Measurements from ENCODE around the gene SHOX.

SHOX gene

DNA sequence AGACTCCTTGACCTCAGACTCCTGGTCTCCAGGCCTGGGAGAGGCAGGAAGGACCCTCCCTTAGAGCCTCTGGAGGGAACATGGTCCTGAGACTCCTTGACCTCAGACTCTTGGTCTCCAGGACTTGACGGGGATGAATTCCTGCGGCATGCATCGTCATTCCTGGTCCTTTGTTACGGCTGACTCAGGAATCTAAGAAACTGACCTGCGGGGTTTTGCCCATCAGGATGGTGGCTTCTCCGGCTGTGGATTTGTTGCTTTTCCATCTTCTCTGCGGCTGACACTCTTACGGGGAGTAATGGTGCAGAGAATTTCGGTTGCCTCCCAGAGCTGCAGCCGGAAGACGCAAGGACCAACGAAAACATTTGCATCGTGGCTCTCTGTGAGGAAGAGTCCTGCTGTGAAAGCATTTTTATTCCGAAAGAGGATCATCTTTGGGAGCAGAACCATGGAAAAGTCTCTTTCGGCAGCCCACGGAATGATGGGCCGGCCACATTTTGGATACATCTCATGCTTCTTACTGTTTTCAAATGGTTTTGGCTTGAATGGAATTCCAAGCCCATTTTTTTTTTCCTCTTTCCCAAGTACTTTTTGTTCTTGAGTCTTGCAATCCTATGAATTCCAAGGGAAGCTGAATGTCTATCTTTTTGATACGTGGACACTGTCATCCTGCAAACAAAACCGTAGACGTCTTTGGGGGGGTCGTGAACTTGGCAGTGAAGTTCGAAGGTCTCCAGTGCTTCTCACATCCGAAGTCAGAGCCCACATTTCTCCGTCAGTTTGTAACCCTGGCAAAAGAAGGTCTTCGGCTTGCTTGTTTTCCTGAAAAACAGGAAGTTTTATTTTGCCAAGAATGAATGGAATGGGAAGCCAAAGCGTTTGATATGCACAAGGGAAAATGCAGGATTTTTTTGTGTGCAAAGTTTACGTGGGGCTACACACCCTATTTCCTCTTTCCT is 36.5 kb downstream of the SHOX start:
- no peak for DNase-seq (ENCODE audit: low read depth in 2 of 2)

DNA sequence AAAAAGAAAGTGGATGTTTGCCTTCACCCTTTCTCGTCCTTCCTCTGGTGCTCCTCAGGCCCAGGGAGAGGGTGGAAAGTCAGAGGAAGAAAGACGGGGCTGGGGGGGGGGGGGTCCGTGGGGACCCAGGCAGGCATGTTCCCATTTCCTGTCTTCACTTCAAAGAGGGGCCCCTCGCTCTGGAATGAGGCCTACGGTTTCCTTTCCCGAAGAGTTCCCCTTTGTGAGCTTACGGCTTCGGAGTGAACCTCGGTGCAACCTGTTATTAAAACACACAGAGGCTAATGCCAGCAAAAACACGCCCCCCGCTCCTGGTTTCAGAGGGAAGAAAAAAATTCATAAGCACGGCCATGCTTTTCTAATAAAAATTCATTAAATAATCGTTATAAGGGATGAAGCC is 40.1 kb downstream of the SHOX start:
- no peak for DNase-seq (ENCODE audit: low read depth in 2 of 2)

DNA sequence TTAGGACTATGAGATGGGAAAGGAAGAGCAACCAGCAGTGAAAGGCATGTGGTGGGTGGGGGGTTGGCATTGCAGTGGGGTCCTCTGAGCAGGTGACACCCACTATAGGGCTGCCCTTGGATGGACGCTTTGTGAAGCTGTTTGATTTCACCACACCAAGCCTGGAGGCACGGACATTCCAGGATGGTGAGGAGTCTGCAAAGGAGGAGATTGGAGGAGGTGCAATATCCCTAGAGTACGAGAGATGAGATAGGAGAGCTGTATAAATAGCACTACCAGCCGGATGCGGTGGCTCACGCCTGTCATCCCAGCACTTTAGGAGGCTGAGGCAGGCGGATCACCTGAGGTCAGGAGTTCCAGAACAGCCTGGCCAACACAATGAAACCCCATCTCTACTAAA is 42.3 kb downstream of the SHOX start:
- DNase-seq (ENCODE audit: low read depth in 2 of 2): no peak

DNA sequence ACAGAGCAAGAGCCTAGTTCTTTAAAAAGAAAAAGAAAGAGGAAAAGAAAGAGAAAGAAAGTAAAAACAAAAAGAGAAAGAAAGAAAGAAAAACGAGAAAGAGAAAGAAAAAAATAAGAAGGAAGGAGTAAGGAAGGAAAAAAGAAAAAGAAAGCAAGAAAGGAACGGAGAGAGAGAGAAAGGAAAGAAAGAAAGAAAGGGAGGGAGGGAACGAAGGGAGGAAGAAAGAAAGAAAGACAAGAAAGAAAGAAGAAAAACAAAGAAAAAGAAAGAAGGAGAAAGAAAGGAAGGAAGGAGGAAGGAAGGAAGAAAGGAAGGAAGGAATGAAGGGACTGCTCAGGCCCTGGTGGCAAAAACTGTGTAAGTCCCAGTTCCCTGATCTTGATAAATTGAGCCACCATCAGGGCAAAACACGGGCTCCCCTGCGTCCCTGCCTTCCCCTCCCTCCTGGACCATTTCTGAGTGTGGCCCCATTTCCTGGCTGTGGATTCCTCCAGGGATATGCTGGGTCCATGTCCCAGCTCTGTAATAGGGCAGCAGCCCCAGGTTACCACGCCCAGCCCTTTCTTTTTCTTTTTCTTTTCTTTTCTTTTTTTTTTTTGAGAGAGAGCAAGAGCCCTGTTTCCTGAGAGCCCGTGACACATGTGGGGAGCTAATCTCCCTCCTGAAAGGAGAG is 44.8 kb downstream of the SHOX start:
- DNase-seq (ENCODE audit: low read depth in 2 of 2): no peak

DNA sequence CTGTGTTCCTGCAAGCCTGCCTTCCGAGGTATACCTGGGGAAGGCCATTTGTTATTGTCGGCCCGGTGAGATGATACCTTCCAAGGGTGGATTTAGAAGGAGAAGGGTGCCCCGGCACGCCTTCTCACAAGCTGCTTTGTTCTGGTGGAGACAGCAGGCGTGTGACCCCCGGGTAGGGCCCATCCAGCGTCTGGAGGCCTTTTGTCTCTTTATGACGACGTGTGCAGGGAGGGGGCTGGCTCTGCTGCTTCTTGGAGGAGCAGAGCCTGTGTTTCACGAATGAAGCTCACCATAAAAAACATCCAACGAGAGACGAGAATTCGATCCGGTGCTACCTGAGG is 45.3 kb downstream of the SHOX start:
- DNase-seq (ENCODE audit: low read depth in 2 of 2): no peak

DNA sequence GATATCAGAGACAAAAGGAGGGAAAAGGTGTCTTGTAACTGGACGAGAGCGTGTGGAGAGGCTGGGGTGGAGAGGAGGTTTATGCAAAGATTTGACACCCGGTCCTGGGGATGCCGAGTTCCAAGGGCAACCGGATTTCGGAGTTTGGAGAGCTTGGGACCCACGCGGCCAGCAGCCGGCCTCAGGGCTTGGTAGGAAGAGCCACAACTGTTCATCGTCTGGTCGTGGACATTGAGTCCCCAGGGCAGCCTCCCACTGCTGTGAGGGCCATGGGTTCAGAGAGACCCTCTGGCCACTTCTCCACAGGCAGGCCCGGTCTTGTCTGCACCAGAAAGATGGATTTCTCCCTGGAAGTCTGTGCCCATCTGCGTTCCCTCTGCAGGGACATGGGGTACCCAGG is 46.8 kb downstream of the SHOX start:
- no peak for DNase-seq (ENCODE audit: low read depth in 2 of 2)

DNA sequence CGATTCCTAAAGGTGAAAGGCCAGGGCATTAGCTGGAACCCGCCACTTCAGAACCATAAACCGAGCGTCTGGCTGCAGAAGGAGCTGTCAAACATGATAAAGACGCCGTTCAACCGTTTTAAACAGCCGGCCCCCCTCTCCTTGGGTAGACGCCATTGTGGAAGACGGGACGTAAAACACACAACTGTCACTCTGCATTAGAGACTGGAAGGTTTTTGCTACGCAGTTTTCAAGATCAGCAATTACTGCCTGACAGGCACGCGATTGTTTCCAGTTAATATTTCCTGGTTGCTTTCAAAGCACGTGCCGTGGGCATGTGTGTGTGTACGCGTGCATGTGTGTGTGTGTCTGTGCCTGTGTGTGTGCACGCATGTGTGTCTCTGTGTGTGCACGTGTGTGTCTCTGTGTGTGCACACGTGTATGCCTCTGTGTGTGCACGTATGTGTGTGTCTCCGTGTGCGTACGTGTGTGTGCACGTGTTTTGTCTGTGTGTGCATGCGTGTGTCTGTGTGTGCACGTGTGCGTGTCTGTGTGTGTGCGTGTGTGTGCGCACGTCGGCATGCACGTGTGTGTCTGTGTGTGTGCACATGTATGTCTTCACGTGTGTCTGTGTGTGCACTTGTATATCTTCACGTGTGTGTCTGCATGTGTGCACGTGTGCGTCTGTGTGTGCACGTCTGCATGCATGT is 48.8 kb downstream of the SHOX start:
- no peak for DNase-seq (ENCODE audit: low read depth in 2 of 2)

DNA sequence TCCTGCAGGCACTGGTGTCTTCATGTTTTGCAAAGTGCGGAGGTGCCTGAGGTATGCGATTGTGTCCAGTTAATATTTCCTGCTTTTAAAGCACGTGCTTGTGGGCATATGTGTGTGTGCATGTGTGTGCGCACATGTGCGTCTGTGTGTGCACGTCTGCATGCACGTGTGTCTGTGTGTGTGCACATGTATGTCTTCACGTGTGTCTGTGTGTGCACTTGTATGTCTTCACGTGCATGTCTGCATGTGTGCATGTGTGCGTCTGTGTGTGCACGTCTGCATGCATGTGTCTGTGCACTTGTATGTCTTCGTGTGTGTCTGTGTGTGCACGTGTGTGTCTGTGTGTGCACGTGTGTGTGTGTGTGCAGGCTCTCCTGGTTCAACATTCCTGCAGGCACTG is 49.5 kb downstream of the SHOX start:
- no peak for DNase-seq (ENCODE audit: low read depth in 2 of 2)

DNA sequence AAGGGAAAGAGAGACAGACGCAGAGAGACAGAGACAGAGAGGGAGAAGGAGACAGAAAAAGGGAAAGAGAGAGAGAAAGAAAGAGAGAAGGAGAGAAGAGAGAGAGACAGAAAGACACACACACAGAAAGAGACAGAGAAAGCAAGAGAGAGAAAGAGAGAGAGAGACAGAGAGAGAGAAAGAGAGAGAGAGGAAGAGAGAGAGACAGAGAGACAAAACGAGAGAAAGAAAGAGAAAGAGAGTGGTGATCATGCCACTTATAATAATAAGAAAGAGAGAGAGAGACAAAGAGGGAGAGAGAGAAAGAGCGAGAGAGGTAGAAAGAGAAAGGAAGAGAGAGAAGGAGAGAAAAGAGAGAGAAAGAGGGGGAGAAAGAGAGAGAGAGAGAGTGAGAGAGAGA is 51.4 kb downstream of the SHOX start:
- DNase-seq (ENCODE audit: low read depth in 2 of 2): no peak

DNA sequence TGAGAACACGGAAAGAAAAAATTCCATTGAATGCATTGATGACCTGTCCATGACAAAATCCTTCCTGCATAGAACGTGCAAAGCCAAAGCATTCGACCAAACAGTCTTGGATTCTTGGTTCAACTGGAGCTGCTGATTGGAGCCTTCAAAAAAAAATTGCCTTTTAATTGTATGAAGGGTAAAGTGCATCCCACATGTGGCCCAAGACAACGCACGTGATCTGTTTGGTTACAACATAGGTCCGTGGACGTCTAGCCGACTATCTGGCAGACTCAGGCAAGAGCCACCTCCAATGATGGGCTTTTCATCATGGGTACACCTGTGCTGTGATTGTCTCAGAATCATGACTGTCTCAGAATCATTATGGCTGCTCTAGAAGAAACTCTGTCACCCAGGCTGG is 52.3 kb downstream of the SHOX start:
- DNase-seq (ENCODE audit: low read depth in 2 of 2): no peak

DNA sequence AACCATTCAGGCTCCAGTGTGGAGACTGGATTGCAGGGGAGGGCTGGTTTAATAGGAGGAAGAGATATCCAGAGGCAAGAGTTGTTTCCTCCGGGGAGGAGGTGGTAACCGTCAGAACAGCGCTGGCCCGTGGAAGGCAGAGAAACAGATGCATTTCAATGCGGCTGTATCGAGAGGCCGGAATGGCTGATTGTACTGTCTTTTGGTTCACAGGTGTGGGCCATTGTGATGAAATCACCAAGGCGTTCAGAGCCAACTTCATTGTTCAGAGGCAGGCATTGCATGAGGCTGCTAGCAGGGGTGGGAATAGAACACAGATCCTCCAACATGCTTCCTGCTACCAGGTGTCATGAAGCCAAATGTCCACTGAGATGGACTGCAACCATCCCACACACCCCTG is 53.0 kb downstream of the SHOX start:
- DNase-seq (ENCODE audit: low read depth in 2 of 2): no peak

DNA sequence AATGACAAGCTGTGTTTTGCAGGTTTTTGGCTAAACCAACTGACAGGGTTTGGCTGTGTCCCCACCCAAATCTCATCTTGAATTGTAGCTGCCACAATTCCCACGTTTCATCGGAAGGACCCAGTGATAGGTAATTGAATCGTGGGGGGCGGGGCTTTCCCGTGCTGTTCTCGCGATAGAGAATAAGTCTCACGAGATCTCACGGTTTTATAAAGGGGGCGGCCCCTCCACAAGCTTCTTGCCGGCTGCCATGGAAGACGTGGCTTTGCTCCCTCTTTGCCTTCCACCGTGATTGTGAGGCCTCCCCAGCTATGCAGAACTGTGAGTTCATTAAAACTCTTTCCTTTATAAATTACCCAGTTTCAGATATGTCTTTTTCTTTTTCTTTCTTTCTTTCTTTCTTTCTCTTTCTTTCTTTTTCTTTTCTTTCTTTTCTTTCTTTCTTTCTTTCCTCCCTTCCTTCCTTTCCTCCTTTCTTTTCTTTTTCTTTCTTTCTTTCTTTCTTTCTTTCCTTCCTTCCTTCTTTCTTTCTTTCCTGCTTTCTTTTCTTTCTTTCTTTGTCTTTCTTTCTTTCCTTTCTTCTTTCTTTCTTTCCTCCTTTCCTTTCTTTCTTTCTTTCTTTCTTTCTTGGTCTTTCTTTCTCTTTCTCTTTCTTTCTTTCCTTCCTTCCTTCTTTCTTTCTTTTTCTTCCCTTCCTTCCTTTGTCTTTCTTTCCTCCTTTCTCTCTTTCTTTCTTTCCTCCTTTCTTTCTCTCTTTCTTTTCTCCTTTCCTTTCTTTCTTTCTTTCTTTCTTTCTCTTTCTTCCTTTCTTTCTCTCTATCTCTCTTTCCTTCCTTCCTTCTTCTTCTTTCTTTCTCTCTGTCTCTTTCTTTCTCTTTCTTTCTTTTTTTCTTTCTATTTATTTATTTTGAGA is 54.8 kb downstream of the SHOX start:
- DNase-seq (ENCODE audit: low read depth in 2 of 2): no peak

DNA sequence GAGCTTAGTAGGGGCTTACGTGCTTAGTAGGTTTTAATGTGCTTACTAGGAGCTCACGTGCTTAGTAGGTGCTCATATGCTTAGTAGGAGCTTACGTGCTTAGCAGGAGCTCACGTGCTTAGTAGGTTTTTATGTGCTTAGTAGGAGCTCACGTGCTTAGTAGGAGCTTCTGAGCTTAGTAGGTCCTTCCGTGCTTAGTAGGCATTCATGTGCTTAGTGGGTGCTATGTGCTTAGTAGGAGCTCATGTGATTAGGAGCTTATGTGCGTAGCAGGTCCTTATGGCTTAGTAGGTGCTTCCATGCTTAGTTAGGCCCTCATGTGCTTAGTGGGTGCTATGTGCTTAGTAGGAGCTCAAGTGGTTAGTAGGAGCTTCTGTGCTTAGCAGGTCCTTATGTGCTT is 59.4 kb downstream of the SHOX start:
- DNase-seq (ENCODE audit: low read depth in 2 of 2): no peak

DNA sequence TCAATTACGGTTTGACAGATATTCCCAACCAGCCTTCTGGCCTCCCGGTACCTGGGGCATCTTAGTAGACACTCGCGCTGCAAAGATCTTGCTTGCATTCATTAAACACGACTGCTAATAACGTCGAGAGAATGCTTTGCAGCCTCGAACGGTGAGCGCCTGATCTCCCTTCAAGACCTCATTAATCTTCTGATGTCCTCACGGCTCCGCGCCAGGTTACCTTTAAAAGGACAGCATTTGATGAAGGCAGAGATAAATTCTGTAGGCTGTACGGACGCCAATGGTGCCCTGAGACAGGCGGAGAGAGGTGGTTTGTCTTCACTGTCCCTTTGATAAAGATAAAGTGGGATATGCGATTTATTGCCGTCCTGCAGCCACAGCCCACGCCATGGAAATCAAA is 64.2 kb downstream of the SHOX start:
- DNase-seq (ENCODE audit: low read depth in 2 of 2): no peak

DNA sequence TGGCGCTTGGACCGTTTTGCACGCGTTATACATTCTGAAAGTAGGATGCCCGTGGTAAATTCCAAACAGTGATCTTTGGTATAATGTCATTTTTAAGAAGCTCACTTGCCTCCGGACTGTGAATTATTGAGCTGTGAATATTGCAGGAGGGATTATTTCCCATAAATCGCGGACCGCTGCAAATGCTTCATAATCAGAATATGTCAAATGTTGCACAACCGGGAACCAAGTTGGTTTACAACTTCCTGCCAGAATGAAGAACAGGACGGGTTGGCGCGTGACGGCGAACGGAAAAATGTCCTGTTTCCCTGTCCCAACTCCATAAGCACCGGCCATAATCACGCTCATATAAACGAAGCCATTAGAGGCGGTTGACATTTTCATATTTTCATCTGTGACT is 67.6 kb downstream of the SHOX start:
- no peak for DNase-seq (ENCODE audit: low read depth in 2 of 2)

DNA sequence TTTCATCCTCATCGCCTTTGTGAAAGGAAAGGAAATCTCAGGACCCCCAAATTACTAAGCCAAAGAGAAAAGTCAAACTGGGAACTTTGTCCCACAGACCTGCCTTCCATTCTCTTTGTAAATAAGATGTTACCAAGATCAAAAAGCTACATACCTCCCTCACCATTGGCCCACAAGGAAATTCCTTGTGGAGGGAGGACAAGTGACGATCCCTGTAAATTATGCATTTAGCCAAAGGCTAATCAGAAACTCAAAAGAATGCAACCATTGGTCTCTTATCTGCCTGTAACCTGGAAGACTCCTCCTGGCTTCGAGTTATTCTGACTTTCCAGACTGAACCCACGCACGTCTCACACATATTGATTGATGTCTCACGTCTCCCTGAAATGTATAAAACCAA is 70.3 kb downstream of the SHOX start:
- no peak for DNase-seq (ENCODE audit: low read depth in 2 of 2)

DNA sequence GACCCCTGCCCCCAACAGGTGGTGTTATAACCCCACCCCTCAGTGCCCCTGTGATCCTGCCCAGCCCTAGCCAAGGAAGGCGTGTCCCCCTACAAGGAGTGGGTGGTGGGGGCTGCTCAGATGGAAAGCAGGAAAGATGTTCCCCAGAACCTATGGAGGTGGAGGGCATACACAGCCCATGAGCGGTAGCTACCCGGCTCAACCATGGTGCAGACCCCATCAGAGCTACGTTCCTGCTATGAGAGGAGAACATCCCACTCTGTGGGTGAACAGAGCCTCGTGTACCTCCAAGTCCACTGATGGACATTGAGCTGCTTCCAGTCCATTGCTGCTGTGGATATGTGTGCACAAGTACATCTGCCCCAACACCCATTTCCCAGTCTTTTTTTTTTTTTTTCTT is 71.1 kb downstream of the SHOX start:
- no peak for DNase-seq (ENCODE audit: low read depth in 2 of 2)

DNA sequence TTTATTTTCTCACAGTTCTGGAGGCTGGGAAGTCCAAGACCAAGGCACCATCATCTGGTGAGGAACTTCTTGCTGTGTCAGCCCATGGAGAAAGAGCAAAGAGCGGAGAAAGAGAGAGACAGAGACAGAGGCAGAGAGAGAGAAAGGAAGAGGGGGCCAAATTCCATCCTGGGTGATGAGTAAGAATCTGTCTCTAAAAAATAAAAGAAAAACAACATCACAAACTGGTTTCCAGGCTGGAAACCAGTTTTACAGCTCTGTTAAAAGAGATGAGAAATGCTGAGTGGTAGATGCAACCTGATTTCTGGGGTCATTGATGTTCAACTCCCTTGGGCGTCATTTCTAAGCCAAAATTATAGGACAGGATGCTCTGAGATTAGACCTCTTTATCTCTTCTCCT is 72.9 kb downstream of the SHOX start:
- DNase-seq (ENCODE audit: low read depth in 2 of 2): no peak

DNA sequence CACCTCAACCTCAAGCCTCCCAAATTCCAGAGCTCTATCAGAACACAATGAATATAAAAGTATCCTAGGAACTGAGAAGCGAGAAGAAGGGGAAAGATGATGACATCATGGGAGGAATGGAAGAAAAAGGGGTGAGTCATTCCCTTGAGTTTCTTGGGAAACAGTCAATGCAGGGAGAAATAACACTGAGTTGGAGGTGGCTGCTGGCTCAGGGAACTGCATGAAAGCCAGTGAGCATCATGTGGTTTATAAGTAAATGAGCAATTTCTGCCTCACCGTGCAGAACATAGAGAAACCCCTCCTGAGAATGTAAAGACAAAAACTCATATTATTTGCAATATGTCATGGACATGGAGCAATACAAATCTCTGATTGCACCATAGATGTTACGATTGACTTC is 73.3 kb downstream of the SHOX start:
- DNase-seq (ENCODE audit: low read depth in 2 of 2): no peak

Data from activated CD8-positive, alpha-beta memory T cell treated with anti-CD3 and anti-CD28 coated beads for 4 hours (primary cell).